Panc1 (cell line): Measurements from ENCODE around the gene INF2.

ENCODE experiments used
- CTCF ChIP-seq: fragments of 450-650 bp; IDR thresholded peaks from 2 replicates; pipeline ENCODE4 v1.5.1; 2017; ENCODE audit warnings: mild to moderate bottlenecking
- POLR2AphosphoS5 ChIP-seq: IDR thresholded peaks from 2 replicates; pipeline ENCODE4 v1.6.1; 2012; ENCODE audit warnings: mild to moderate bottlenecking, low read depth, low read length, moderate library complexity
- REST ChIP-seq, 2 experiments: IDR thresholded peaks; 2 replicates each; pipeline ENCODE4 v1.6.1; 2011 to 2012; ENCODE audit warnings: low read depth in 2 of 2, control low read depth in 1 of 2, low read length in 1 of 2, mild to moderate bottlenecking in 1 of 2, moderate library complexity in 1 of 2; ENCODE audit not compliant: insufficient read depth in 1 of 2
- SIN3A ChIP-seq: IDR thresholded peaks from 2 replicates; pipeline ENCODE4 v1.6.1; 2012; ENCODE audit warnings: low read depth, mild to moderate bottlenecking, low read length, moderate library complexity, borderline replicate concordance; ENCODE audit not compliant: insufficient read depth

- TF ChIP-seq CTCF (no peak), SIN3A (no peak), POLR2AphosphoS5 (no peak), REST (IDR thresholded peaks at IDR 0.05; ENCODE audit: insufficient read depth in 1 of 2, low read depth in 2 of 2, low read length in 1 of 2) (no peak)
Measured at GRCh38 chr14:104704252-104704651, 14.8 kb downstream of the INF2 start.
